GM21529 (cell line): ENCODE measurements around the gene SLC4A5.
"Not testable (repeated sequence)": the region's sequence is repeated elsewhere in the genome, so short reads cannot be mapped to it uniquely, and the experiment has no call there.

Source experiments
- ATAC-seq: cut with Tn5 transposase; IDR thresholded peaks from one replicate; pipeline ENCODE4 v1.9.1; 2021; ENCODE audit not compliant: unreplicated experiment

The SLC4A5 gene

GRCh38 chr2:74368499-74368898 is 25.3 kb upstream of the SLC4A5 start:
- no peak for ATAC-seq

DNA sequence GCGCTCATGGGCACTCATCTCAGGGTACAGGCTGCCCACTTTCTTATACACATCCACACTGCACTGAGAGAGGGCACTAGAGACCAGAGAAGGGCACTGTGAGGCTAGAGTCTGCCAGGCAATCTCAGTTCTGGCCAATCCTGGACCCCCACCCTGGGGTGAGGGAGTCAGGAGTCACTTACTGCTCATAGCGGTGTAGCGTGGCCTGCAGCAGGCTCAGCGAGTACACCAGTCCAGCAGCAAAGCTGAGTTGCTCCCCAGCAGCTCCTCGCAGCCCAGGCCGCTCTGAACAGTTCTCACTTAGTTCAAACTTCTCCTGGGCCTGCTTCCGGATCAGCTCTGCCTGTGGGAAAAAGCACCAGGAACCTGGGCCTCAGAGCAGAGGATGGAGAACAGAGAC is 24.6 kb upstream of the SLC4A5 start:
- ATAC-seq, result no peak

- ATAC-seq, result no peak
Observed at GRCh38 chr2:74366036-74366435, 22.8 kb upstream of the SLC4A5 start.

DNA sequence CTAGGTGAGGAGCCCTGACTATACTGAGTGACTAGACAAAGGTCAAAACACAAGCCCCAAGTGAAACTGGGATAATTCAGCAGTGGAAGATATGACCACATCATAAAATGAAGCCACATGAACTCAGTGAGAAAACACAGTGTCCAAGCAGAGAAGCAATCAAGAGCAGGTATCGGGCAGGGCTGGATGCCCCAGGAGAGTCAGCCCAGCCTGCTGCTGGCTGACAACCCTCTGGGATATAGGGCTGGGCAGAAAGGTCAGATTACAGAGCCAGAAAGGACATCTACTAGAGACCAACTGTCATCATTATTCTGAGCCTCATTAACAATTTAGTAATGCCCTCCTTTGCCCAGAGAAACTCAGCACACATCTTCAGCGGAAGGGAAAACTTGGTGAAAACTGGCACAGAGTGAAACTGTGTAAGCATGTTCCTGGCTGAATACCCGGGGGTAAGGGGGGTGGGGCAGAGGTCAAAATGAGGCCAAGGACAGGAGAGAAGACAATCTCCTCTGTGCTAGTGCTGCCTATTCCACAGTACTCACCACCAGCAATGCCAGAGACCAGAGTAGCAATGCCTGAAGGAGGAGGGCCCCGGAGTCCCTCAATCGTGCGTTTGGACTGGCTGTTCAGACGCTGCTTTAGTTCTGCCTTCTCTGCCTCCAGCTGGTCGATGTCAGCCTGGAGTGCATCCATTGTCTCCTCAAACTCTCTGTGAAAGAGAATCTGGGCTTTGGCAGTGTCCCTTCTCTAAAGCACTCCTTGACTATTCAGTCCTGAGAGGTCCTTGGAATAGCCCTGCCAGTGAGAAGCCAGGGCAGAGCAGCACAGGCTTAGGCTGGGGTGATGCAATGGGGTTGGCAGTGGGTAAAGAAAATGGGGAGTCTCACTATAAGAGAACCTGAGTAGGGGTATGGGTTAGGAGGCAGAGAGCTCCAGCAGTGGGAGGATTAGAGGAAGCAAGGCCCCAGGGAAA is 21.6 kb upstream of the SLC4A5 start:
- ATAC-seq, result no peak

- ATAC-seq, result no peak
Observed at GRCh38 chr2:74361327-74361726, 18.1 kb upstream of the SLC4A5 start.

GRCh38 chr2:74357627-74358026 is 14.4 kb upstream of the SLC4A5 start:
- ATAC-seq, result no peak

GRCh38 chr2:74349889-74350288 is 6.7 kb upstream of the SLC4A5 start:
- ATAC-seq, result no peak

GRCh38 chr2:74347742-74348141 is 4.5 kb upstream of the SLC4A5 start:
- no peak for ATAC-seq

GRCh38 chr2:74347303-74347702 is 4.1 kb upstream of the SLC4A5 start:
- ATAC-seq, result no peak

DNA sequence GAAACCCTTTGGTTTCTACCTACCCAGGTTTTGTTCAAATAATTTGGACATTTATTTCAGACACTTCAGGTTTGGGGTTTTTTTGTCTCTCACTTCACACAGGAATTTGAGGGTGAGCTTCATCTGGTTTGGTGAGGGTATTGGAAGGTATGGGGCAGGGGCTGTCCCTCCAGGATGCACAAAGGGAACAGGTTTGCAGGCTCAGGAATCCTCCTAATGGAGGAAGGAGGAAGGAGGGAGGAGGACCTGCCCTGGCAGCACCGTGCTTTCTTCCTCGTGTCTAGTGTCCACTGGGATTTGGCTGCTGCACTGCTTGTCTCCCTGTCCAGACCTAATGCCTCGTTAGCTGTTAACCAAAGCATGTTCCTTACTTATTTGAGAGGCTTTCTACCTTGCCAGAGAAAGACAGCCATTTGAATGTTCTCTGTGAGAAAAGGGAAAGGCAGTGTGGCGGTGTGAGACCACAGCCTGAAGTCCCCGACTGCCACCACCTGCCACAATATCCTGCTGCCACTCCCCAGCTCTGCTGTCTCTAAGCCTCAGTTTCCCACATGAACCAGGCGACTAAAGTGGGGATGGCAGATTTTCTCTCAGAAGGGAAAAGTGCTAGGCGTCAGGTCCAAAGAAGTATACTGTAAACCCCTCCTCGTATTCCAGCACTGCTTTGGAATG is 2.2 kb upstream of the SLC4A5 start:
- no peak for ATAC-seq

- not testable (repeated sequence) for ATAC-seq
Observed at GRCh38 chr2:74336227-74336626, 7.0 kb downstream of the SLC4A5 start.

GRCh38 chr2:74334931-74335333 is 8.3 kb downstream of the SLC4A5 start:
- peak; percentile 55 for ATAC-seq

DNA sequence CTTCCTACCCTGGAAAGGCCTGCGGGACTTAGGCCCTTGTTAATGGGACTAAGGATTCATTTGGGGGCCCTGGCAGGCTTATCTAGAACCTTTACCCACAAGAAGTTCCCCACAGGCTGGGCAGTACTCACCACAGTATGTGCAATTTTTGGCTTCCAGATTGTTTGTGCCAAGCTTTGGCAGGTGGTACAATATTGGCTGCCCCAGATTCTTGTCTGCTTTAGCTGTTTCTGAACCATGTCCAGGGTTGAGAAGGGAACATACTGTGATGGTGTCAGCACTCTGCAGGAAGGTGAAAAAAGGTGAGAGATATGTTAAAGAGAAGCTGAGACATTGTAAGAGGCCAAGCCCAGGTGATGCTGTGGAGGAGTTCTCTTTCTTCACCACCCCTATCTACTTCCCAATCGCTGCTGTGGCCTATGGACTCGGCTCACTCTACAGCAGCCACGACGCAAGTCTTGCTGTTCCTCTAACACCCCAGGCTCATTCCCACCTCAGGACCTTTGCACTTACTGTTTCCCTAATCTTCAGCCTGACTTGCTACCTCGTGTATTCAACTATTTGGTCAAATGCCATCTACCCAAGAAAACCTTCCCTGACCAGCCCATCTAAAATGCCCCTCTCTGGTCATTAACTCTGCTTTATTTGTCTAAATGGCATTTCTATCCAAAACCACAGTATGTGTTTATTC is 9.2 kb downstream of the SLC4A5 start:
- no peak for ATAC-seq

GRCh38 chr2:74333175-74333574 is 10.0 kb downstream of the SLC4A5 start:
- no peak for ATAC-seq

DNA sequence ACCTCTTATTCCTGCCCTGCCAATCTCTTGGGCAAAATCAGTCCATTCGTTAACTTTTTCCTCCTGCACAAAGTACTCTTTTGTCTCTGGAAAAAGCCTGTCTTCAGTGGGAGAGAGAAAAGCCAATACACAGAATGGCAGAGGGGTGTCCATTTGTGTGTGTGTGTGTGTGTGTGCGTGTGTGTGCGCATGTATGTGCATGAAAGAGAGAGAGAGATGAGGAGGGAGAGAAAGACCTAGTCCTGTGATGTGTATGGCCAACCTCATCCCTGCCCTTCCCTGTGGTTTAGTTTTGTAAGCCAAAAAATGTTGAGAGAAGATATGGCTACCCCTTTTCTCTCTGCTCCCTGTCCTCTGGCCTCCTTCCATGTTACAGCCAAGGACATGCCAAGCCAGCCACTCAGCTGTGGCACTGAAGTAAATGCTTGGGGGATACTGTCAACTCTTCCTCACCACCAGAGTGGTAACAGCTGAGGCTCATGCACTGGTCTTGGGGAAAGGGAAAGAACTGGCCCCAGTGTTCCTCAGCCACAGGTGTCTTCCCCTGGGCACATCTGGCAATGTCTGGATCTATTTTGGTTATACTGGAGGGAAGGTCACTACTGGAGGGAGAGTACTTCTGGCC is 10.6 kb downstream of the SLC4A5 start:
- no peak for ATAC-seq

- ATAC-seq, result no peak
Observed at GRCh38 chr2:74328573-74328972, 14.6 kb downstream of the SLC4A5 start.

DNA sequence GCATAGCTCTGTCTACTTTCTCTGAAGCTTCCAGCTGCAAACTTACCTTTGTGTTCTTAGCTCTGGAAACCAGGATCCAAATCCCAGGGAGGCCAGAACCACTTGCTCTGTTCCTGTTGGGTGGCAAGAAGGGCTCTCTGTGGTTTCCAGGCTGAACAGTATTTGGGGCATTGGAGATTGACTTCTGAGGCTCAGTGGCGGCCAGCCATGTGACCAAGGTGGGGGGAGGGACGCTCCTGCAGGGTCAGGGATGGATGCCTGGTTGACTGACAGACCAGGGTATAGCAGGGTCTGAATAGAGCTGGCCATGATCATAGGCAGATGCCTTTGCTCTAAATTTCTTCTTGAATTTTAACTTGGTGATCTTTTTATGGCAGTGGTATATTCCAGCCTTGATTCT is 15.1 kb downstream of the SLC4A5 start:
- no peak for ATAC-seq

DNA sequence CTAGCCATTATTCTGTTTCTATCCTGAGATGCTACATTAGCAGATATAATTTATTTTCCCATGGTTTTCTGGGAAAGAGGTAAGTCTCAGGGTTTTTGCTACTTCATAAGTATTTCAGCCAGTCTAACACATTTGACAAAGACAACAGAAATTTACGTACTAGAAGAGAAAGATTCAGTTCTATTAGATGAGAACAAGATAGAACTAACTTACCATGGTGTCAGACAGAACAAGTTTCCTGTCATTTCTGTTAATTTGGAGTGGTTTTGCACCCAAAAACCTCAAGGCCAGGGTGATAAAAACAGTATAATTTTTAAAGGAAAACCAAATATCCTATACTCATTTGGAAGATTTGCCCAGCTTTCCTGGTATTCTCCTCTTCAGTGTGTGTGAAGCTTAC is 15.6 kb downstream of the SLC4A5 start:
- ATAC-seq, result no peak

GRCh38 chr2:74327199-74327598 is 16.0 kb downstream of the SLC4A5 start:
- ATAC-seq, result no peak

DNA sequence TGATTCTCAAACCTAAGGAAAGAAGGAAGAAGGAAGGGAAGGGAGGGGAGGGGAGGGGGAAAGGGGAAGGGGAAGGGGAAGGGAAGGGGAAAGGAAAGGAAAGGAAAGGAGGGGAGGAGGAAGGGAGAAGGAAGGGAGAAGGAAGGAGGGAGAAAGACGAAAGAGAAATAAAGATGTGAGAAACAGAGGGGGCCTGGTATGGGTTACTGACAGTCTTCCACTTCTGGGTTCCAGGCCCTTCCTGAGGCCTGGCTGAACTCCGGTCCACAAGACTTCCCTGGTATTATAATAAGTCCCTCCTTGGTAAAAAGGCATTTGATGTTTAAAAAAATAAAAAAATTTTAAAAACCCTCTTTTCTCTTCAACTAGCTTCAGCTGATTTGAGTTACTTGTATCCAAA is 17.4 kb downstream of the SLC4A5 start:
- ATAC-seq, result no peak

DNA sequence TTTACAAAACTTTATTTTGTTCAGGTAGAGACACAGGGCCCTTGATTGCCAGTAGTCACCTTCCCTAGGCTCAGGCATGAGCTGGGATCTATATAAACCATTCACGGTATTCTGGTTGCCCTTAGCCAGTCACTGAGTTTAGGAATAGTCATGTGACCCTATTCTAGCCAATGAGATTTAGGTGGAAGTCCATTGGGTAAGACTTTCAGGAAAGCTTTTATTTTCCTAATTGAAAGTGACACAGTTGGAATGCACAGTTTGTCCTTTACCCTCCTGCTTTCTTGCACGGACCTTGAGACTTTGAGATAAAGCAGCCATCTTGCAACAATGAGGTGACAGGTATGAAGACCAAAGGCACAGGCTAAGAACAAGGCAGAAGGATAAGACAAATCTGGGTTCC is 21.5 kb downstream of the SLC4A5 start:
- ATAC-seq, result no peak
